ENCODE data around the gene CTSC. TPM values are rescaled to one million over a fixed set of nuclear protein-coding genes. Genes with fewer than 3 reads are reported as not detected.
A peak's percentile ranks its signal among the peaks of the same experiment; 100 is the strongest.

Gene CTSC
- total and polyA plus RNA-seq, 7 donors = 10.7 to 82.4 (median 16.1) TPM

- no peak for ATAC-seq
- H3K27ac ChIP-seq = no peak overlapping the region
These were observed 53.0 kb downstream of the CTSC start for GRCh38 chr11:88284336-88285050.

GRCh38 chr11:88282747-88283515, 54.6 kb downstream of the CTSC start:
- Histone ChIP-seq H3K27ac (no peak overlapping the region), H3K4me1 (peaks cover 33% of the 10 kb centered on the region), H3K27me3 (ENCODE audit: insufficient read depth in 3 of 3, low read length in 2 of 3) (no peaks in the 10 kb centered on the region), H3K4me3 (no peak overlapping the region), H3K9me3 (no peaks in the 10 kb centered on the region), H3K36me3 (ENCODE audit: insufficient read depth in 1 of 2, low read depth in 1 of 2) (no peaks in the 10 kb centered on the region)
- 56 to 74% (median 58%) methylated on average over 1 of the region's 1 CpG for WGBS, 3 donors
- no peak for TF ChIP-seq CTCF (IDR thresholded peaks at IDR 0.05)
- DNase-seq (no peak), ATAC-seq (peak in 1 of 4 donors; percentile 42)
- intact Hi-C loops (cut with DNase I) = no loop called here

More at GRCh38 chr11:88284336-88285050, 53.0 kb downstream of the CTSC start:
- H3K4me1 ChIP-seq = peaks cover 43% of the 10 kb centered on the region
- no peak for TF ChIP-seq CTCF (IDR thresholded peaks at IDR 0.05)
- H3K9me3 ChIP-seq = no peaks in the 10 kb centered on the region
- intact Hi-C loops (cut with DNase I) = no loop called here
- no peak overlapping the region for H3K4me3 ChIP-seq
- no peak for DNase-seq
- H3K36me3 ChIP-seq (ENCODE audit: insufficient read depth in 1 of 2, low read depth in 1 of 2) = no peaks in the 10 kb centered on the region
- no peaks in the 10 kb centered on the region for H3K27me3 ChIP-seq (ENCODE audit: insufficient read depth in 3 of 3, low read length in 2 of 3)

- Histone ChIP-seq H3K27me3 (ENCODE audit: insufficient read depth in 3 of 3, low read length in 2 of 3) (no peaks in the 10 kb centered on the region), H3K36me3 (ENCODE audit: insufficient read depth in 1 of 2, low read depth in 1 of 2) (no peaks in the 10 kb centered on the region), H3K4me1 (peaks cover 41% of the 10 kb centered on the region), H3K27ac (no peak overlapping the region), H3K4me3 (no peak overlapping the region), H3K9me3 (no peaks in the 10 kb centered on the region)
- WGBS, 3 donors = 42 to 71% (median 55%) methylated on average over 3 of the region's 3 CpGs
- DNase-seq = no peak
- peak; percentile 4 for TF ChIP-seq CTCF (IDR thresholded peaks at IDR 0.05)
- intact Hi-C loops (cut with DNase I) = no loop called here
- no peak for ATAC-seq
These were observed 56.2 kb downstream of the CTSC start for GRCh38 chr11:88281317-88281712.

- H3K27ac ChIP-seq = no peak overlapping the region
- TF ChIP-seq CTCF (IDR thresholded peaks at IDR 0.05) = no peak
- DNase-seq (no peak), ATAC-seq (no peak)
- H3K9me3 ChIP-seq = no peaks in the 10 kb centered on the region
- H3K4me3 ChIP-seq = no peak overlapping the region
- H3K27me3 ChIP-seq (ENCODE audit: insufficient read depth in 3 of 3, low read length in 2 of 3) = no peaks in the 10 kb centered on the region
- H3K36me3 ChIP-seq (ENCODE audit: insufficient read depth in 1 of 2, low read depth in 1 of 2) = no peaks in the 10 kb centered on the region
- intact Hi-C loops (cut with DNase I) = no loop called here
- peaks cover 41% of the 10 kb centered on the region for H3K4me1 ChIP-seq
- 50 to 55% (median 50%) methylated on average over 6 of the region's 6 CpGs for WGBS, 3 donors
These were observed 56.7 kb downstream of the CTSC start for GRCh38 chr11:88280673-88281316.
